Mammary epithelial cell (primary cell): ENCODE results near the gene GDNF.

Experiments
- CTCF ChIP-seq, 2 donors: IDR thresholded peaks in 1 of 2; conservative IDR thresholded peaks in 1 of 2; 2 replicates each; pipeline ENCODE4 v1.5.1; 2011 to 2012; ENCODE audit warnings: inconsistent platforms in 2 of 2, low read length in 2 of 2, mild to moderate bottlenecking in 2 of 2, control low read depth in 1 of 2, low read depth in 1 of 2; ENCODE audit not compliant: insufficient read depth in 1 of 2; ENCODE audit errors: extremely low read depth in 1 of 2
- EZH2 ChIP-seq: IDR thresholded peaks from 2 replicates; pipeline ENCODE4 v1.6.1; 2012; ENCODE audit warnings: low read length, inconsistent platforms, borderline replicate concordance

GRCh38 chr5:37767251-37767650, 72.6 kb downstream of the GDNF start:
- no peak for TF ChIP-seq EZH2
- TF ChIP-seq CTCF (conservative IDR thresholded peaks at IDR 0.05 in 1 of 2, IDR thresholded peaks at IDR 0.05 in 1 of 2; ENCODE audit: extremely low read depth in 1 of 2, insufficient read depth in 1 of 2, low read depth in 1 of 2, low read length in 2 of 2), result no peak
